PC-9 (cell line): ENCODE results near the gene ITSN1.

ENCODE experiments used
- EZH2 ChIP-seq: fragments of 200-600 bp; sonication (generic); IDR thresholded peaks from 2 replicates; pipeline ENCODE4 v1.8.0; 2017; ENCODE audit warnings: antibody characterized with exemption, low read depth
- TF ChIP-seq, protein P1 (sequence below): fragments of 200-600 bp; sonication (generic); conservative IDR thresholded peaks from 2 replicates; pipeline ENCODE4 v1.6.1; 2017; ENCODE audit warnings: mixed run types, antibody characterized with exemption, mild to moderate bottlenecking, moderate library complexity

DNA sequence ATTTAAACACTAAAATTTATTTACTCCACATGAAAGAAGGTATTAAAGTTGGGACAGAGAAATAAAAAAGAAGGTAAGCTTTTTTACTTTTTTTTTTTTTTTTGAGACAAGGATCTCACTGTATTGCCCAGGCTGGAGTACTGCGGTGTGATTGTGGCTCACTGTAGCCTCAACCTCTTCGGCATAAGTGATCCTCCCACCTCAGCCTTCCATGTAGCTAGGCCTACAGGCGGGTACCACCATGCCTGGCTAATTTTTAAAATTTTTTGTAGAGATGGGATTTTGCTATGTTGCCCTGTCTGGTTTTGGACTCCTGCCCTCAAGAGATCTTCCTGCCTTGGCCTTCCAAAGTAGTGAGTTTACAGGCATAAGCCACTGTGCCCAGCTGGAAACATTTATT, 106.6 kb downstream of the ITSN1 start:
- TF ChIP-seq, protein P1, sequence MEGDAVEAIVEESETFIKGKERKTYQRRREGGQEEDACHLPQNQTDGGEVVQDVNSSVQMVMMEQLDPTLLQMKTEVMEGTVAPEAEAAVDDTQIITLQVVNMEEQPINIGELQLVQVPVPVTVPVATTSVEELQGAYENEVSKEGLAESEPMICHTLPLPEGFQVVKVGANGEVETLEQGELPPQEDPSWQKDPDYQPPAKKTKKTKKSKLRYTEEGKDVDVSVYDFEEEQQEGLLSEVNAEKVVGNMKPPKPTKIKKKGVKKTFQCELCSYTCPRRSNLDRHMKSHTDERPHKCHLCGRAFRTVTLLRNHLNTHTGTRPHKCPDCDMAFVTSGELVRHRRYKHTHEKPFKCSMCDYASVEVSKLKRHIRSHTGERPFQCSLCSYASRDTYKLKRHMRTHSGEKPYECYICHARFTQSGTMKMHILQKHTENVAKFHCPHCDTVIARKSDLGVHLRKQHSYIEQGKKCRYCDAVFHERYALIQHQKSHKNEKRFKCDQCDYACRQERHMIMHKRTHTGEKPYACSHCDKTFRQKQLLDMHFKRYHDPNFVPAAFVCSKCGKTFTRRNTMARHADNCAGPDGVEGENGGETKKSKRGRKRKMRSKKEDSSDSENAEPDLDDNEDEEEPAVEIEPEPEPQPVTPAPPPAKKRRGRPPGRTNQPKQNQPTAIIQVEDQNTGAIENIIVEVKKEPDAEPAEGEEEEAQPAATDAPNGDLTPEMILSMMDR: no peak
- no peak for TF ChIP-seq EZH2
